CD1c-positive myeloid dendritic cell (primary cell): ENCODE measurements around the gene HS6ST3.
"Not testable (repeated sequence)": the region's sequence is repeated elsewhere in the genome, so short reads cannot be mapped to it uniquely, and the experiment has no call there.

Experiments used
- DNase-seq: peaks from one replicate; pipeline ENCODE4 v3.0.0-alpha.2; 2016; ENCODE audit errors: extremely low spot score

The HS6ST3 gene

GRCh38 chr13:96091164-96092117, 1.5 kb downstream of the HS6ST3 start:
- DNase-seq: no peak

GRCh38 chr13:96093296-96094006, 3.5 kb downstream of the HS6ST3 start:
- no peak for DNase-seq

GRCh38 chr13:96100457-96101220, 10.7 kb downstream of the HS6ST3 start:
- no peak for DNase-seq

GRCh38 chr13:96104516-96104915, 14.6 kb downstream of the HS6ST3 start:
- no peak for DNase-seq

- DNase-seq: not testable (repeated sequence)
Measured at GRCh38 chr13:96108072-96108471, 18.2 kb downstream of the HS6ST3 start.

- no peak for DNase-seq
Measured at GRCh38 chr13:96109125-96109524, 19.2 kb downstream of the HS6ST3 start.

- DNase-seq: no peak
Measured at GRCh38 chr13:96112936-96113335, 23.0 kb downstream of the HS6ST3 start.

- DNase-seq: not testable (repeated sequence)
Measured at GRCh38 chr13:96115368-96115767, 25.5 kb downstream of the HS6ST3 start.

GRCh38 chr13:96119921-96120320, 30.0 kb downstream of the HS6ST3 start:
- no peak for DNase-seq

- DNase-seq: no peak
Measured at GRCh38 chr13:96130818-96131340, 41.0 kb downstream of the HS6ST3 start.

GRCh38 chr13:96141032-96141431, 51.1 kb downstream of the HS6ST3 start:
- DNase-seq: no peak

- DNase-seq: no peak
Measured at GRCh38 chr13:96159725-96160124, 69.8 kb downstream of the HS6ST3 start.

- DNase-seq: no peak
Measured at GRCh38 chr13:96161141-96161540, 71.2 kb downstream of the HS6ST3 start.

- no peak for DNase-seq
Measured at GRCh38 chr13:96165840-96166239, 75.9 kb downstream of the HS6ST3 start.

GRCh38 chr13:96172066-96172465, 82.2 kb downstream of the HS6ST3 start:
- DNase-seq: no peak

GRCh38 chr13:96178759-96179158, 88.9 kb downstream of the HS6ST3 start:
- no peak for DNase-seq

- no peak for DNase-seq
Measured at GRCh38 chr13:96179309-96179708, 89.4 kb downstream of the HS6ST3 start.

- no peak for DNase-seq
Measured at GRCh38 chr13:96181911-96182310, 92.0 kb downstream of the HS6ST3 start.

GRCh38 chr13:96185818-96186217, 95.9 kb downstream of the HS6ST3 start:
- no peak for DNase-seq

- DNase-seq: no peak
Measured at GRCh38 chr13:96191367-96191766, 101.5 kb downstream of the HS6ST3 start.

GRCh38 chr13:96193728-96194310, 103.9 kb downstream of the HS6ST3 start:
- DNase-seq: no peak
